Gastrocnemius medialis (tissue), 4 donors: ENCODE results near the gene ZNF804A. TPM values are rescaled to one million over a fixed set of nuclear protein-coding genes. Genes with fewer than 3 reads are reported as not detected.

ENCODE experiments used
- ATAC-seq, 2 donors: fragments of 150-250 bp; one replicate each; pipeline ENCODE4 v1.9.1; 2016
- DNase-seq, 2 donors: peaks; one replicate each; pipeline ENCODE4 v3.0.0-alpha.2; 2019
- H3K27ac ChIP-seq, 4 donors: fragments of 200-600 bp; sonication (generic); 1 replicate in 1 of 4; 2 replicates in 3 of 4; pipeline ENCODE4 v1.5.1; 2016 to 2018; ENCODE audit warnings: mild to moderate bottlenecking in 2 of 4, moderate library complexity in 1 of 4
- H3K27me3 ChIP-seq, 3 donors: fragments of 200-600 bp; sonication (generic) in 2 of 3; 1 replicate in 1 of 3; 2 replicates in 2 of 3; pipeline versions ENCODE4 v1.5.1 to v1.6.0; 2016 to 2019; ENCODE audit warnings: mild to moderate bottlenecking in 1 of 3, moderate library complexity in 1 of 3
- H3K36me3 ChIP-seq, 2 donors: fragments of 200-600 bp; sonication (generic) in 1 of 2; one replicate each; pipeline ENCODE4 v1.5.1; 2017 to 2018
- H3K4me1 ChIP-seq, 2 donors: fragments of 200-600 bp; sonication (generic) in 1 of 2; one replicate each; pipeline ENCODE4 v1.5.1; 2016 to 2017; ENCODE audit warnings: mild to moderate bottlenecking in 2 of 2
- H3K4me3 ChIP-seq, 4 donors: fragments of 200-600 bp; sonication (generic) in 3 of 4; 1 replicate in 1 of 4; 2 replicates in 3 of 4; pipeline ENCODE4 v1.5.1; 2016 to 2019; ENCODE audit warnings: mild to moderate bottlenecking in 2 of 4
- H3K9me3 ChIP-seq, 3 donors: fragments of 200-600 bp; sonication (generic) in 2 of 3; 1 replicate in 1 of 3; 2 replicates in 2 of 3; pipeline ENCODE4 v1.5.1; 2016 to 2019
- POLR2A ChIP-seq, 2 donors: fragments of 450-650 bp; IDR thresholded peaks; one replicate each; pipeline ENCODE4 v1.6.1; 2017; ENCODE audit warnings: antibody characterized with exemption in 2 of 2, mild to moderate bottlenecking in 2 of 2, moderate library complexity in 2 of 2
- in situ Hi-C, 4 donors: fragments of 200-750 bp; cut with MboI; loops; one replicate each; pipeline versions ENCODE4 v1.15.0 to v1.8.0; 2017; ENCODE audit warnings: low sequenced_read_pairs in 4 of 4
- intact Hi-C: fragments of 100-400 bp; cut with DNase I; formaldehyde crosslinking; loops from one replicate; pipeline ENCODE4 v1.15.1; 2023; ENCODE audit warnings: low total_unique reads
- total RNA-seq, 4 donors: library from RNA; depleted of rRNA; stranded (reverse); fragments of >200 nt; gene quantifications; one replicate each; pipeline versions ENCODE4 v1.1.0 to v1.2.3, GENCODE V29; 2016
- TF ChIP-seq, protein P1 (sequence below), 5 experiments: fragments of 450-650 bp in 3 of 5; fragments of 200-600 bp in 2 of 5; sonication (generic) in 2 of 5; IDR thresholded peaks in 4 of 5; conservative IDR thresholded peaks in 1 of 5; 1 replicate in 4 of 5; 2 replicates in 1 of 5; pipeline ENCODE4 v1.5.1; 2016 to 2019; ENCODE audit warnings: antibody characterized with exemption in 5 of 5, mild to moderate bottlenecking in 3 of 5, moderate library complexity in 3 of 5

ZNF804A gene
- total RNA-seq, 4 donors from 2014 or later, result not detected

DNA sequence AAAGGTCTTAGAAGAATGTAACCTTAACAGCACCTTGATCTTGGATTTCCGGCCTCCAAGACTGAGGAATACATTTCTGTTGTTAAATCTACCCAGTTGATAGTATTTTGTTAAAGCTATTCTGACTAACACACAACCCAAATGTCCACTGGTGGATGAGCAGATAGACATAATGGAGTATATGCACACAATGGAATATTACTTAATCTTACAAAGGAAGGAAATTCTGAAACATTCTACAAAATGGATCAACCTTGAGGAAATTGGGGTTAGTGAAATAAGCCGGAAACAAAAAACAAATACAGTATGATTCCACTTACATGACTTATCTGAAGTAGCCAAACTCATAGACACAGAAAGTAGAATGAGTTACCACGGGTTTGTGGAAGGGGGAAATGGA is 168.7 kb downstream of the ZNF804A start:
- Histone ChIP-seq H3K4me3 (no peak overlapping the region), H3K27me3 (no peaks in the 10 kb centered on the region), H3K27ac (no peak overlapping the region), H3K9me3 (no peaks in the 10 kb centered on the region), H3K4me1 (no peaks in the 10 kb centered on the region), H3K36me3 (no peaks in the 10 kb centered on the region)
- intact Hi-C loops (no loop called here), in situ Hi-C loops (no loop called here)
- ATAC-seq (no peak), DNase-seq (no peak)
- no peak for TF ChIP-seq POLR2A (IDR thresholded peaks at IDR 0.05)
- TF ChIP-seq, protein P1, sequence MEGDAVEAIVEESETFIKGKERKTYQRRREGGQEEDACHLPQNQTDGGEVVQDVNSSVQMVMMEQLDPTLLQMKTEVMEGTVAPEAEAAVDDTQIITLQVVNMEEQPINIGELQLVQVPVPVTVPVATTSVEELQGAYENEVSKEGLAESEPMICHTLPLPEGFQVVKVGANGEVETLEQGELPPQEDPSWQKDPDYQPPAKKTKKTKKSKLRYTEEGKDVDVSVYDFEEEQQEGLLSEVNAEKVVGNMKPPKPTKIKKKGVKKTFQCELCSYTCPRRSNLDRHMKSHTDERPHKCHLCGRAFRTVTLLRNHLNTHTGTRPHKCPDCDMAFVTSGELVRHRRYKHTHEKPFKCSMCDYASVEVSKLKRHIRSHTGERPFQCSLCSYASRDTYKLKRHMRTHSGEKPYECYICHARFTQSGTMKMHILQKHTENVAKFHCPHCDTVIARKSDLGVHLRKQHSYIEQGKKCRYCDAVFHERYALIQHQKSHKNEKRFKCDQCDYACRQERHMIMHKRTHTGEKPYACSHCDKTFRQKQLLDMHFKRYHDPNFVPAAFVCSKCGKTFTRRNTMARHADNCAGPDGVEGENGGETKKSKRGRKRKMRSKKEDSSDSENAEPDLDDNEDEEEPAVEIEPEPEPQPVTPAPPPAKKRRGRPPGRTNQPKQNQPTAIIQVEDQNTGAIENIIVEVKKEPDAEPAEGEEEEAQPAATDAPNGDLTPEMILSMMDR (IDR thresholded peaks at IDR 0.05 in 4 of 5, conservative IDR thresholded peaks at IDR 0.05 in 1 of 5), result no peak

DNA sequence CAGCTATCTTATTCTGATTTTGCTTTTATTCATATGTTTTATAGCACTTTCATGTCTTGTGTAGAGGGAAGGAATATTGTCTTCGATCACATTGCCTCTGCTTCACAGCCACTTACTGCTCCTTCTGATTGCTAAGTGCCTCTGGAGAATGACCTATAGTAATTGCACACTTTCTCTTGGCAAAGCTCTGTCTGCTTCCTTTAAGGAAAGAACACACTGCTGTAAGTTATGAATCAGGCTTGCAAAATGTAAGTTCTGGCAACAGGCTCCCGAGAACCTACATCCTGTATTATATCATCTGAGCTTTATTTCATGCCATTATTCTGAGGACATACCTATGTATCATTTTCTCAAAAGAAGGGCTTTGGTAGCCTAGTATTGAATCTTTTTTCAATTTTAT is 170.7 kb downstream of the ZNF804A start:
- no peak overlapping the region for H3K4me3 ChIP-seq
- in situ Hi-C loops, result no loop called here
- DNase-seq (no peak), ATAC-seq (no peak)
- no peak overlapping the region for H3K27ac ChIP-seq
- TF ChIP-seq, protein P1 (IDR thresholded peaks at IDR 0.05 in 4 of 5, conservative IDR thresholded peaks at IDR 0.05 in 1 of 5), result no peak
- no peak for TF ChIP-seq POLR2A (IDR thresholded peaks at IDR 0.05)
- H3K4me1 ChIP-seq, result no peaks in the 10 kb centered on the region
- H3K36me3 ChIP-seq, result no peaks in the 10 kb centered on the region
- H3K27me3 ChIP-seq, result no peaks in the 10 kb centered on the region
- H3K9me3 ChIP-seq, result no peaks in the 10 kb centered on the region
- intact Hi-C loops, result no loop called here

DNA sequence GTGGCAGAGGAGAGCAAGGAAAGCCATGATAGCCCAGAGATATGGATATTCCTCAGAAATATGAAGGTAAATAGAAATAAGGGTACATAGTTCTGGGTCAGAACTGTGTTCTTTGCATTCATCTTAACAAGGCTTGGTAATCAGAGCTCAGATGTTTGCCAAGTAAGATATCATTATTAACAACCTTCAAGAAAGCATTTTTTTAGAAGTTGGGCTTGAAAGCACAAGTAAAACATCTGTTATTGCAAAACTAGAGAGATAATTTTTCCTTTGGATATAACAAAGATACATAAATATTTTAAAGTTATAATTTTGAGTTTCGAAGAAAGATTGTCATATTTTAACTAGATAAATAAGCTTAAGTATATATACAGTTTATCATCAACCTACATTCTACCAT is 171.4 kb downstream of the ZNF804A start:
- H3K4me3 ChIP-seq, result no peak overlapping the region
- H3K9me3 ChIP-seq, result no peaks in the 10 kb centered on the region
- H3K36me3 ChIP-seq, result no peaks in the 10 kb centered on the region
- TF ChIP-seq, protein P1 (IDR thresholded peaks at IDR 0.05 in 4 of 5, conservative IDR thresholded peaks at IDR 0.05 in 1 of 5), result no peak
- no peak for TF ChIP-seq POLR2A (IDR thresholded peaks at IDR 0.05)
- DNase-seq (no peak), ATAC-seq (no peak)
- intact Hi-C loops (no loop called here), in situ Hi-C loops (no loop called here)
- no peak overlapping the region for H3K27ac ChIP-seq
- no peaks in the 10 kb centered on the region for H3K4me1 ChIP-seq
- no peaks in the 10 kb centered on the region for H3K27me3 ChIP-seq

DNA sequence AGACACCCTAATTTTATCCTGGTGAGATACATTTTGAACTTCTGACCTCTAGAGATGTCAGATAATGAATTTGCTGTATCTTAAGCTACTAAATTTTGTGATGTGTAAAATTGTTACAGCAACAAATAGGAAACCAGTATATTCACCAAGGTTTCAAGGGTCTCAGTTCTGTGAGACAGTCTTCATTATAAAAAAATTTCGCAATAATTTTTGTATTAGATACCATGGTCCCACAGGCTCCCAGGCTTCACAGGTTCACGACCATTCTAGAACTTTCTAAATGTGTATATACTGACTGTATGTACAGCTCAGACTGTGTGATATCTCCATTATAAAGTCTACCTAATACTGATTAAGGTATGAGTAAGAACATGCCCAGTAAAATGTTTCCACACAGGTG is 181.4 kb downstream of the ZNF804A start:
- TF ChIP-seq POLR2A (IDR thresholded peaks at IDR 0.05), result no peak
- TF ChIP-seq, protein P1 (IDR thresholded peaks at IDR 0.05 in 4 of 5, conservative IDR thresholded peaks at IDR 0.05 in 1 of 5), result no peak
- Histone ChIP-seq H3K27me3 (no peaks in the 10 kb centered on the region), H3K9me3 (no peaks in the 10 kb centered on the region), H3K4me1 (no peaks in the 10 kb centered on the region), H3K27ac (no peak overlapping the region), H3K4me3 (no peak overlapping the region), H3K36me3 (no peaks in the 10 kb centered on the region)
- ATAC-seq (no peak), DNase-seq (no peak)
- in situ Hi-C loops (no loop called here), intact Hi-C loops (no loop called here)

DNA sequence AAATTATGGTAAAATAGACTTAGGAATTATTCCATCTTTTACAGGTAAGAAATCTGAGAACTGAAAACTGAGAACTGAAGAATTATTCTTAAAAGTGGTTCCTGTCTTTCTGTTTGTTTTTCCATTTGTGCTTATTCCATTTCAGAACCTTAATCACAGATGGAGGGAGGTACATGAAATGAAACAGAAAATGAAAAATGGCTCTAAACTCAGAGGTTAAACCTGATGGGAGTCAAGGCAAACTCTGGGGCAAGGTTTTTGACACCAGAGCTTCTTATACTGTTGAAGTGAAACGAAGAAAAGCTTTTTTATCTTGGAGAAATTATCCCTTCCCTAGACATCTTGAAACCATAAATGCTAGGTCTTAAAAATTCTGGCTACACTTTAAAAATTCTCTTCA is 182.1 kb downstream of the ZNF804A start:
- Histone ChIP-seq H3K9me3 (no peaks in the 10 kb centered on the region), H3K27me3 (no peaks in the 10 kb centered on the region), H3K36me3 (no peaks in the 10 kb centered on the region), H3K27ac (no peak overlapping the region), H3K4me3 (no peak overlapping the region), H3K4me1 (no peaks in the 10 kb centered on the region)
- intact Hi-C loops (no loop called here), in situ Hi-C loops (no loop called here)
- no peak for DNase-seq
- no peak for ATAC-seq
- TF ChIP-seq, protein P1 (IDR thresholded peaks at IDR 0.05 in 4 of 5, conservative IDR thresholded peaks at IDR 0.05 in 1 of 5), result no peak
- TF ChIP-seq POLR2A (IDR thresholded peaks at IDR 0.05), result no peak
